CD4-positive, alpha-beta memory T cell (primary cell): ENCODE data around the gene MYRFL. TPM values are rescaled to one million over a fixed set of nuclear protein-coding genes. Genes with fewer than 3 reads are reported as not detected.

Experiments
- CTCF ChIA-PET: fragments of 350-600 bp; sonication (Branson Sonifier 250); formaldehyde crosslinking; loops from one replicate; lab custom pipeline; 2021; ENCODE audit warnings: inconsistent platforms; ENCODE audit not compliant: partially characterized antibody; lab: Charles Lee
- POLR2A ChIA-PET: fragments of 350-600 bp; sonication (Branson Sonifier 250); formaldehyde crosslinking; loops from one replicate; lab custom pipeline; 2021; ENCODE audit not compliant: partially characterized antibody; lab: Charles Lee
- DNase-seq, 5 donors: peaks; one replicate each; pipeline versions ENCODE4 v3.0.0 to v3.0.0-alpha.2; 2020 to 2022; ENCODE audit warnings: mixed read lengths in 1 of 5
- H3K27ac ChIP-seq: one replicate; pipeline ENCODE4 v1.7.0; 2013; ENCODE audit warnings: low read depth, low read length
- H3K27me3 ChIP-seq: 2 replicates; pipeline ENCODE4 v1.7.0; 2013; ENCODE audit warnings: mild to moderate bottlenecking, low read length, moderate library complexity; ENCODE audit not compliant: insufficient read depth
- H3K36me3 ChIP-seq: 2 replicates; pipeline ENCODE4 v1.7.0; 2013; ENCODE audit warnings: mild to moderate bottlenecking, low read length, moderate library complexity; ENCODE audit not compliant: insufficient read depth
- H3K4me1 ChIP-seq: 2 replicates; pipeline ENCODE4 v1.7.0; 2013; ENCODE audit warnings: mild to moderate bottlenecking, low read length, moderate library complexity; ENCODE audit not compliant: insufficient read depth
- H3K4me3 ChIP-seq, 2 donors: one replicate each; pipeline ENCODE4 v1.7.0; 2013; ENCODE audit warnings: low read length in 2 of 2, mild to moderate bottlenecking in 1 of 2
- H3K9me3 ChIP-seq, 2 donors: one replicate each; pipeline ENCODE4 v1.7.0; 2013; ENCODE audit warnings: low read length in 2 of 2, control low read depth in 1 of 2; ENCODE audit not compliant: control insufficient read depth in 1 of 2
- H3K27ac Mint-ChIP-seq, 7 donors: one replicate each; pipeline ENCODE4 v1.8.0; 2020 to 2021; ENCODE audit warnings: mixed read lengths in 7 of 7, mild to moderate bottlenecking in 6 of 7, inconsistent platforms in 3 of 7, moderate library complexity in 3 of 7
- H3K27me3 Mint-ChIP-seq, 2 donors: one replicate each; pipeline ENCODE4 v1.8.0; 2020 to 2021; ENCODE audit warnings: mixed read lengths in 2 of 2
- H3K36me3 Mint-ChIP-seq, 2 donors: one replicate each; pipeline ENCODE4 v1.8.0; 2020 to 2021; ENCODE audit warnings: mixed read lengths in 2 of 2, inconsistent platforms in 1 of 2, mild to moderate bottlenecking in 1 of 2
- H3K4me1 Mint-ChIP-seq, 4 donors: one replicate each; pipeline ENCODE4 v1.8.0; 2020 to 2021; ENCODE audit warnings: mixed read lengths in 4 of 4, mild to moderate bottlenecking in 1 of 4
- H3K4me3 Mint-ChIP-seq, 8 donors: one replicate each; pipeline ENCODE4 v1.8.0; 2020 to 2021; ENCODE audit warnings: mixed read lengths in 8 of 8, mild to moderate bottlenecking in 7 of 8, moderate library complexity in 6 of 8, inconsistent platforms in 3 of 8
- H3K9me3 Mint-ChIP-seq, 8 donors: one replicate each; pipeline ENCODE4 v1.8.0; 2020 to 2021; ENCODE audit warnings: mixed read lengths in 8 of 8, mild to moderate bottlenecking in 5 of 8, inconsistent platforms in 3 of 8, moderate library complexity in 1 of 8
- intact Hi-C: fragments of 100-400 bp; cut with micrococcal nuclease; formaldehyde crosslinking; loops from one replicate; pipeline ENCODE4 v1.15.1; 2023
- polyA plus RNA-seq, 2 donors: library from polyadenylated mRNA; unstranded; fragments of 300-500 nt; fragmentation: Illumina TruSeq; gene quantifications; one replicate each; pipeline ENCODE4 v1.2.3, GENCODE V29; 2021
- total RNA-seq, 2 experiments: library from RNA; stranded (reverse); gene quantifications; one replicate each; pipeline ENCODE4 v1.2.3, GENCODE V29; 2021

The MYRFL gene
- total and polyA plus RNA-seq, 4 experiments from 2014 or later: not detected

- no peaks in the 10 kb centered on the region for H3K9me3 ChIP-seq
- no peaks in the 10 kb centered on the region for H3K27me3 ChIP-seq
- no peaks in the 10 kb centered on the region for H3K4me1 ChIP-seq
- ChIA-PET CTCF (interaction anchor here (1.0 to 1.4 kb wide), 6 partner anchors 10 to 697 kb away, joined by 3 to 7 read pairs (median 3); no protein-coding TSS in a partner anchor), POLR2A (no interaction called here)
- Mint-ChIP-seq H3K36me3 (no peaks in the 10 kb centered on the region), H3K27me3 (peaks cover 2 to 11% of the 10 kb centered on the region in 2 donors), H3K4me1 (peaks cover 0 to 11% (median 3%) of the 10 kb centered on the region in 4 donors), H3K27ac (no peak overlapping the region), H3K4me3 (no peak overlapping the region), H3K9me3 (no peaks in the 10 kb centered on the region)
- H3K4me3 ChIP-seq: no peak overlapping the region
- intact Hi-C loops: no loop called here
- H3K36me3 ChIP-seq: no peaks in the 10 kb centered on the region
- no peak for DNase-seq
- no peak overlapping the region for H3K27ac ChIP-seq
Measured at GRCh38 chr12:69881771-69882170, 56.7 kb downstream of the MYRFL start.

GRCh38 chr12:69884386-69884785 is 59.4 kb downstream of the MYRFL start:
- intact Hi-C loops: no loop called here
- peaks cover 2 to 6% of the 10 kb centered on the region in 2 donors for H3K27me3 Mint-ChIP-seq
- H3K27ac Mint-ChIP-seq: no peak overlapping the region
- Histone ChIP-seq H3K4me1 (no peaks in the 10 kb centered on the region), H3K9me3 (no peaks in the 10 kb centered on the region), H3K27ac (no peak overlapping the region), H3K4me3 (no peak overlapping the region), H3K27me3 (no peaks in the 10 kb centered on the region), H3K36me3 (no peaks in the 10 kb centered on the region)
- no peaks in the 10 kb centered on the region for H3K36me3 Mint-ChIP-seq
- no peak for DNase-seq
- ChIA-PET POLR2A (no interaction called here), CTCF (interaction anchor here (1.6 to 3.4 kb wide), 4 partner anchors 10 to 694 kb away, joined by 5 to 22 read pairs (median 14); no protein-coding TSS in a partner anchor)
- no peaks in the 10 kb centered on the region for H3K9me3 Mint-ChIP-seq
- H3K4me3 Mint-ChIP-seq: no peak overlapping the region
- H3K4me1 Mint-ChIP-seq: peaks cover 0 to 5% (median 1%) of the 10 kb centered on the region in 4 donors

GRCh38 chr12:69885658-69886057 is 60.6 kb downstream of the MYRFL start:
- no peak overlapping the region for H3K4me3 ChIP-seq
- Mint-ChIP-seq H3K4me1 (no peaks in the 10 kb centered on the region), H3K4me3 (no peak overlapping the region), H3K9me3 (no peaks in the 10 kb centered on the region), H3K27ac (no peak overlapping the region), H3K36me3 (no peaks in the 10 kb centered on the region), H3K27me3 (peaks cover 2 to 4% of the 10 kb centered on the region in 2 donors)
- no peaks in the 10 kb centered on the region for H3K27me3 ChIP-seq
- no peak overlapping the region for H3K27ac ChIP-seq
- intact Hi-C loops: no loop called here
- CTCF ChIA-PET: interaction anchor here (1.1 to 3.0 kb wide), 4 partner anchors 9 to 693 kb away, joined by 4 to 22 read pairs (median 11); no protein-coding TSS in a partner anchor
- DNase-seq: no peak
- H3K36me3 ChIP-seq: no peaks in the 10 kb centered on the region
- POLR2A ChIA-PET: no interaction called here
- no peaks in the 10 kb centered on the region for H3K4me1 ChIP-seq
- no peaks in the 10 kb centered on the region for H3K9me3 ChIP-seq

- POLR2A ChIA-PET: no interaction called here
- Mint-ChIP-seq H3K27me3 (peaks cover 2 to 4% of the 10 kb centered on the region in 2 donors), H3K27ac (no peak overlapping the region), H3K9me3 (no peaks in the 10 kb centered on the region), H3K4me1 (no peaks in the 10 kb centered on the region), H3K4me3 (no peak overlapping the region), H3K36me3 (no peaks in the 10 kb centered on the region)
- intact Hi-C loops: no loop called here
- Histone ChIP-seq H3K4me3 (no peak overlapping the region), H3K27me3 (no peaks in the 10 kb centered on the region), H3K36me3 (no peaks in the 10 kb centered on the region), H3K9me3 (no peaks in the 10 kb centered on the region), H3K27ac (no peak overlapping the region), H3K4me1 (no peaks in the 10 kb centered on the region)
- CTCF ChIA-PET: interaction anchor here (1.1 to 3.0 kb wide), 2 partner anchors 9 to 15 kb away, joined by 4 to 17 read pairs; no protein-coding TSS in a partner anchor
- DNase-seq: no peak
Measured at GRCh38 chr12:69886109-69886508, 61.1 kb downstream of the MYRFL start.

- Histone ChIP-seq H3K4me1 (no peaks in the 10 kb centered on the region), H3K27me3 (no peaks in the 10 kb centered on the region), H3K27ac (no peak overlapping the region), H3K9me3 (no peaks in the 10 kb centered on the region), H3K36me3 (no peaks in the 10 kb centered on the region), H3K4me3 (no peak overlapping the region)
- no peaks in the 10 kb centered on the region for H3K36me3 Mint-ChIP-seq
- no peaks in the 10 kb centered on the region for H3K9me3 Mint-ChIP-seq
- no peak overlapping the region for H3K4me3 Mint-ChIP-seq
- DNase-seq: no peak
- H3K4me1 Mint-ChIP-seq: no peaks in the 10 kb centered on the region
- ChIA-PET POLR2A (no interaction called here), CTCF (interaction anchor here (3.0 kb wide), 1 partner anchor 14 kb away, joined by 17 read pairs; no protein-coding TSS in a partner anchor)
- no peak overlapping the region for H3K27ac Mint-ChIP-seq
- peaks cover 2% of the 10 kb centered on the region in 2 donors for H3K27me3 Mint-ChIP-seq
- intact Hi-C loops: no loop called here
Measured at GRCh38 chr12:69886715-69887114, 61.7 kb downstream of the MYRFL start.

GRCh38 chr12:69888901-69889300 is 63.9 kb downstream of the MYRFL start:
- POLR2A ChIA-PET: no interaction called here
- H3K36me3 ChIP-seq: no peaks in the 10 kb centered on the region
- no peak overlapping the region for H3K27ac Mint-ChIP-seq
- H3K4me3 Mint-ChIP-seq: no peak overlapping the region
- no peaks in the 10 kb centered on the region for H3K27me3 ChIP-seq
- no peaks in the 10 kb centered on the region for H3K9me3 ChIP-seq
- peaks cover 0 to 2% of the 10 kb centered on the region in 2 donors for H3K27me3 Mint-ChIP-seq
- CTCF ChIA-PET: interaction anchor here (1.5 to 1.6 kb wide), 2 partner anchors 9 to 15 kb away, joined by 3 to 5 read pairs; no protein-coding TSS in a partner anchor
- no peak overlapping the region for H3K27ac ChIP-seq
- H3K9me3 Mint-ChIP-seq: no peaks in the 10 kb centered on the region
- DNase-seq: no peak
- H3K4me3 ChIP-seq: no peak overlapping the region
- H3K4me1 Mint-ChIP-seq: no peaks in the 10 kb centered on the region
- intact Hi-C loops: no loop called here
- no peaks in the 10 kb centered on the region for H3K4me1 ChIP-seq
- no peaks in the 10 kb centered on the region for H3K36me3 Mint-ChIP-seq

GRCh38 chr12:69894800-69895383 is 69.9 kb downstream of the MYRFL start:
- POLR2A ChIA-PET: no interaction called here
- no peak overlapping the region for H3K4me3 ChIP-seq
- intact Hi-C loops: no loop called here
- no peaks in the 10 kb centered on the region for H3K36me3 ChIP-seq
- peaks cover 2 to 8% of the 10 kb centered on the region in 2 donors for H3K27me3 Mint-ChIP-seq
- no peak overlapping the region for H3K27ac Mint-ChIP-seq
- H3K36me3 Mint-ChIP-seq: no peaks in the 10 kb centered on the region
- H3K9me3 Mint-ChIP-seq: no peaks in the 10 kb centered on the region
- H3K4me3 Mint-ChIP-seq: no peak overlapping the region
- no peaks in the 10 kb centered on the region for H3K4me1 Mint-ChIP-seq
- no peaks in the 10 kb centered on the region for H3K9me3 ChIP-seq
- no peaks in the 10 kb centered on the region for H3K4me1 ChIP-seq
- CTCF ChIA-PET: no interaction called here
- no peak overlapping the region for H3K27ac ChIP-seq
- no peaks in the 10 kb centered on the region for H3K27me3 ChIP-seq
- no peak for DNase-seq
